Stimulated activated naive B cell treated with anti-CD40 and anti-IgM and Interleukin-4, amounts not matched to agents 10 μg/mL and 1 μg/mL and 100 μg/mL, for 72 hours (primary cell): ENCODE data around the gene PPM1K.

ENCODE experiments used
- ATAC-seq, 2 donors: fragments of 150-1000 bp; cut with Tn5 transposase; replicated peaks; 2 replicates each; pipeline ENCODE4 v1.10.0; 2021; ENCODE audit warnings: moderate library complexity in 1 of 2
- DNase-seq: peaks from one replicate; pipeline ENCODE4 v3.0.0; 2021
- H3K27ac Mint-ChIP-seq: one replicate; pipeline ENCODE4 v1.8.0; 2022; ENCODE audit warnings: mild to moderate bottlenecking, mixed read lengths
- H3K27me3 Mint-ChIP-seq, 2 donors: one replicate each; pipeline ENCODE4 v1.8.0; 2022; ENCODE audit warnings: mixed read lengths in 2 of 2
- H3K36me3 Mint-ChIP-seq, 2 donors: one replicate each; pipeline ENCODE4 v1.8.0; 2022; ENCODE audit warnings: mixed read lengths in 2 of 2, mild to moderate bottlenecking in 1 of 2
- H3K4me1 Mint-ChIP-seq, 2 donors: one replicate each; pipeline ENCODE4 v1.8.0; 2022; ENCODE audit warnings: mixed read lengths in 2 of 2, mild to moderate bottlenecking in 1 of 2
- H3K4me3 Mint-ChIP-seq, 2 donors: one replicate each; pipeline ENCODE4 v1.8.0; 2022; ENCODE audit warnings: mild to moderate bottlenecking in 2 of 2, mixed read lengths in 2 of 2, moderate library complexity in 1 of 2
- H3K9me3 Mint-ChIP-seq, 2 donors: one replicate each; pipeline ENCODE4 v1.8.0; 2022; ENCODE audit warnings: mixed read lengths in 2 of 2, mild to moderate bottlenecking in 1 of 2

The PPM1K gene

GRCh38 chr4:88247148-88247547, 37.2 kb downstream of the PPM1K start:
- no peaks in the 10 kb centered on the region for H3K27me3 Mint-ChIP-seq
- no peak overlapping the region for H3K4me3 Mint-ChIP-seq
- ATAC-seq (no peak), DNase-seq (no peak)
- no peak overlapping the region for H3K27ac Mint-ChIP-seq
- H3K36me3 Mint-ChIP-seq = no peaks in the 10 kb centered on the region
- H3K4me1 Mint-ChIP-seq = peaks cover 5 to 10% of the 10 kb centered on the region in 2 donors
- no peaks in the 10 kb centered on the region for H3K9me3 Mint-ChIP-seq

- Mint-ChIP-seq H3K9me3 (no peaks in the 10 kb centered on the region), H3K4me3 (no peak overlapping the region), H3K36me3 (no peaks in the 10 kb centered on the region), H3K4me1 (peaks cover 5 to 10% of the 10 kb centered on the region in 2 donors), H3K27ac (no peak overlapping the region), H3K27me3 (no peaks in the 10 kb centered on the region)
- ATAC-seq (no peak), DNase-seq (no peak)
Measured at GRCh38 chr4:88246600-88246999, 37.8 kb downstream of the PPM1K start.

- ATAC-seq (peak; percentile 60 to 81), DNase-seq (no peak)
- peaks cover 5 to 10% of the 10 kb centered on the region in 2 donors for H3K4me1 Mint-ChIP-seq
- H3K27ac Mint-ChIP-seq = no peak overlapping the region
- H3K27me3 Mint-ChIP-seq = no peaks in the 10 kb centered on the region
- H3K4me3 Mint-ChIP-seq = peak overlapping the region; percentile 60 to 77
- no peaks in the 10 kb centered on the region for H3K9me3 Mint-ChIP-seq
- no peaks in the 10 kb centered on the region for H3K36me3 Mint-ChIP-seq
Measured at GRCh38 chr4:88244816-88245579, 39.4 kb downstream of the PPM1K start.

GRCh38 chr4:88244056-88244455, 40.3 kb downstream of the PPM1K start:
- DNase-seq (no peak), ATAC-seq (no peak)
- no peaks in the 10 kb centered on the region for H3K9me3 Mint-ChIP-seq
- peaks cover 5 to 10% of the 10 kb centered on the region in 2 donors for H3K4me1 Mint-ChIP-seq
- no peaks in the 10 kb centered on the region for H3K27me3 Mint-ChIP-seq
- no peak overlapping the region for H3K27ac Mint-ChIP-seq
- H3K36me3 Mint-ChIP-seq = no peaks in the 10 kb centered on the region
- no peak overlapping the region for H3K4me3 Mint-ChIP-seq

GRCh38 chr4:88242144-88242543, 42.2 kb downstream of the PPM1K start:
- peaks cover 5 to 10% of the 10 kb centered on the region in 2 donors for H3K4me1 Mint-ChIP-seq
- peaks cover 0 to 3% of the 10 kb centered on the region in 2 donors for H3K9me3 Mint-ChIP-seq
- no peaks in the 10 kb centered on the region for H3K27me3 Mint-ChIP-seq
- DNase-seq (no peak), ATAC-seq (no peak)
- no peak overlapping the region for H3K4me3 Mint-ChIP-seq
- peaks cover 0 to 4% of the 10 kb centered on the region in 2 donors for H3K36me3 Mint-ChIP-seq
- H3K27ac Mint-ChIP-seq = no peak overlapping the region

- DNase-seq = no peak
- peaks cover 2 to 7% of the 10 kb centered on the region in 2 donors for H3K4me1 Mint-ChIP-seq
- peaks cover 0 to 3% of the 10 kb centered on the region in 2 donors for H3K9me3 Mint-ChIP-seq
- peaks cover 0 to 4% of the 10 kb centered on the region in 2 donors for H3K36me3 Mint-ChIP-seq
- H3K27me3 Mint-ChIP-seq = no peaks in the 10 kb centered on the region
- H3K4me3 Mint-ChIP-seq = no peak overlapping the region
- no peak overlapping the region for H3K27ac Mint-ChIP-seq
- no peak for ATAC-seq
Measured at GRCh38 chr4:88240297-88240714, 44.1 kb downstream of the PPM1K start.

- Mint-ChIP-seq H3K9me3 (peaks cover 6 to 7% of the 10 kb centered on the region in 2 donors), H3K27me3 (no peaks in the 10 kb centered on the region), H3K4me1 (peaks cover 0 to 6% of the 10 kb centered on the region in 2 donors), H3K36me3 (peaks cover 3% of the 10 kb centered on the region in 2 donors), H3K27ac (no peak overlapping the region), H3K4me3 (peak overlapping the region in 1 of 2 donors; percentile 23)
- no peak for DNase-seq
- no peak for ATAC-seq
Measured at GRCh38 chr4:88230969-88231771, 53.2 kb downstream of the PPM1K start.

GRCh38 chr4:88230461-88230891, 53.9 kb downstream of the PPM1K start:
- peaks cover 3% of the 10 kb centered on the region in 2 donors for H3K36me3 Mint-ChIP-seq
- DNase-seq (no peak), ATAC-seq (no peak)
- H3K27ac Mint-ChIP-seq = peak overlapping the region; percentile 25
- no peak overlapping the region for H3K4me3 Mint-ChIP-seq
- H3K27me3 Mint-ChIP-seq = no peaks in the 10 kb centered on the region
- peaks cover 0 to 6% of the 10 kb centered on the region in 2 donors for H3K4me1 Mint-ChIP-seq
- peaks cover 6 to 7% of the 10 kb centered on the region in 2 donors for H3K9me3 Mint-ChIP-seq

GRCh38 chr4:88227734-88228133, 56.6 kb downstream of the PPM1K start:
- Mint-ChIP-seq H3K4me1 (peaks cover 0 to 6% of the 10 kb centered on the region in 2 donors), H3K36me3 (peaks cover 3% of the 10 kb centered on the region in 2 donors), H3K4me3 (no peak overlapping the region), H3K27ac (no peak overlapping the region), H3K27me3 (no peaks in the 10 kb centered on the region), H3K9me3 (peaks cover 6 to 7% of the 10 kb centered on the region in 2 donors)
- ATAC-seq = no peak
- no peak for DNase-seq

- H3K4me3 Mint-ChIP-seq = no peak overlapping the region
- H3K9me3 Mint-ChIP-seq = peaks cover 6 to 7% of the 10 kb centered on the region in 2 donors
- H3K36me3 Mint-ChIP-seq = peaks cover 3 to 4% of the 10 kb centered on the region in 2 donors
- no peaks in the 10 kb centered on the region for H3K27me3 Mint-ChIP-seq
- H3K4me1 Mint-ChIP-seq = no peaks in the 10 kb centered on the region
- ATAC-seq = no peak
- no peak overlapping the region for H3K27ac Mint-ChIP-seq
- DNase-seq = no peak
Measured at GRCh38 chr4:88226143-88226542, 58.2 kb downstream of the PPM1K start.

GRCh38 chr4:88225232-88226105, 58.9 kb downstream of the PPM1K start:
- H3K4me1 Mint-ChIP-seq = no peaks in the 10 kb centered on the region
- DNase-seq (no peak), ATAC-seq (no peak)
- H3K27me3 Mint-ChIP-seq = no peaks in the 10 kb centered on the region
- peaks cover 3 to 4% of the 10 kb centered on the region in 2 donors for H3K36me3 Mint-ChIP-seq
- peaks cover 6 to 10% of the 10 kb centered on the region in 2 donors for H3K9me3 Mint-ChIP-seq
- no peak overlapping the region for H3K4me3 Mint-ChIP-seq
- H3K27ac Mint-ChIP-seq = no peak overlapping the region

- DNase-seq (no peak), ATAC-seq (no peak)
- Mint-ChIP-seq H3K27me3 (no peaks in the 10 kb centered on the region), H3K4me1 (peaks cover 0 to 2% of the 10 kb centered on the region in 2 donors), H3K36me3 (peaks cover 0 to 1% of the 10 kb centered on the region in 2 donors), H3K4me3 (no peak overlapping the region), H3K9me3 (peaks cover 0 to 3% of the 10 kb centered on the region in 2 donors), H3K27ac (no peak overlapping the region)
Measured at GRCh38 chr4:88223516-88223915, 60.8 kb downstream of the PPM1K start.

GRCh38 chr4:88219099-88219498, 65.3 kb downstream of the PPM1K start:
- Mint-ChIP-seq H3K27me3 (no peaks in the 10 kb centered on the region), H3K4me3 (no peak overlapping the region)

GRCh38 chr4:88217169-88217568, 67.2 kb downstream of the PPM1K start:
- DNase-seq (no peak), ATAC-seq (no peak)
- peaks cover 0 to 1% of the 10 kb centered on the region in 2 donors for H3K36me3 Mint-ChIP-seq
- no peak overlapping the region for H3K27ac Mint-ChIP-seq
- H3K4me3 Mint-ChIP-seq = no peak overlapping the region
- peaks cover 0 to 2% of the 10 kb centered on the region in 2 donors for H3K4me1 Mint-ChIP-seq
- peaks cover 0 to 3% of the 10 kb centered on the region in 2 donors for H3K9me3 Mint-ChIP-seq
- peaks cover 0 to 8% of the 10 kb centered on the region in 2 donors for H3K27me3 Mint-ChIP-seq

More at GRCh38 chr4:88219099-88219498, 65.3 kb downstream of the PPM1K start:
- H3K36me3 Mint-ChIP-seq = peaks cover 0 to 1% of the 10 kb centered on the region in 2 donors
- DNase-seq (no peak), ATAC-seq (peak; percentile 71 to 79)
- H3K27ac Mint-ChIP-seq = no peak overlapping the region
- H3K4me1 Mint-ChIP-seq = peaks cover 0 to 2% of the 10 kb centered on the region in 2 donors
- peaks cover 0 to 3% of the 10 kb centered on the region in 2 donors for H3K9me3 Mint-ChIP-seq
